AG04449 (cell line): ENCODE measurements around the gene SIRT1.
A peak's percentile ranks its signal among the peaks of the same experiment; 100 is the strongest.
"Not testable (repeated sequence)": the region's sequence is repeated elsewhere in the genome, so short reads cannot be mapped to it uniquely, and the experiment has no call there.

ENCODE experiments used
- CTCF ChIA-PET: fragments of 350-600 bp; formaldehyde crosslinking; extraction: SDS; loops from one replicate; lab custom pipeline; 2021; ENCODE audit warnings: antibody characterized with exemption; lab: Yijun Ruan, JAX
- POLR2A ChIA-PET: fragments of 400-600, 350-600 bp; formaldehyde crosslinking; extraction: SDS; loops from one replicate; lab custom pipeline; 2020; ENCODE audit warnings: antibody characterized with exemption, inconsistent platforms; lab: Yijun Ruan, JAX
- DNase-seq: peaks from one replicate; pipeline ENCODE4 v3.0.0-alpha.2; 2010; ENCODE audit warnings: low read depth, low spot score
- H3K4me3 ChIP-seq: 2 replicates; pipeline ENCODE4 v1.5.1; 2011; ENCODE audit warnings: low read depth, mild to moderate bottlenecking, control low read depth, low read length
- TF ChIP-seq, protein P1 (sequence below): IDR thresholded peaks from one replicate; pipeline ENCODE4 v1.5.1; 2011; ENCODE audit warnings: mild to moderate bottlenecking, moderate library complexity, low read length, control low read depth, inconsistent platforms; ENCODE audit not compliant: insufficient read depth; ENCODE audit errors: missing control alignments

Gene SIRT1

DNA sequence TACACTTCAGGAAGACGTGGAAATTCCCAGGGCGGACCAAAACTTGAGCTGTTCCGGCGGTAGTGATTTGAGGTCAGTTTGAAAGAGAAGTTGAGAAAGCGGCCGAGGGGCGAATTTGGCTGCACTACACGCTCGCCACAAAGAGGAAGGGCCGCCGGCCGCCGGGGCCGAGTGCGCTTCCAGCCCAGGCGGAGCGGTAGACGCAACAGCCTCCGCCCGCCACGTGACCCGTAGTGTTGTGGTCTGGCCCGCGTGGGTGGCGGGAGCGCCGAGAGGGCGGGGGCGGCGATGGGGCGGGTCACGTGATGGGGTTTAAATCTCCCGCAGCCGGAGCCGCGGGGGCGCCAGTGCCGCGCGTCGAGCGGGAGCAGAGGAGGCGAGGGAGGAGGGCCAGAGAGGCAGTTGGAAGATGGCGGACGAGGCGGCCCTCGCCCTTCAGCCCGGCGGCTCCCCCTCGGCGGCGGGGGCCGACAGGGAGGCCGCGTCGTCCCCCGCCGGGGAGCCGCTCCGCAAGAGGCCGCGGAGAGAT is at the start of gene SIRT1:
Gene SIRT1, plus strand, starts transcription at position 344 of the 529 bp plus-strand sequence. Its CDS starts 66 bp downstream, at position 410.
- peak; percentile 37 for DNase-seq
- ChIA-PET CTCF (interaction anchor here (0.8 to 2.3 kb wide), 5 partner anchors 10 to 418 kb away, joined by 4 to 16 read pairs (median 4); no protein-coding TSS in a partner anchor), POLR2A (interaction anchor here (1.0 kb wide), 1 partner anchor 11 kb away, joined by 4 read pairs; no protein-coding TSS in a partner anchor)
- peak within 1 kb of the TSS; percentile 76 for H3K4me3 ChIP-seq
- TF ChIP-seq, protein P1, sequence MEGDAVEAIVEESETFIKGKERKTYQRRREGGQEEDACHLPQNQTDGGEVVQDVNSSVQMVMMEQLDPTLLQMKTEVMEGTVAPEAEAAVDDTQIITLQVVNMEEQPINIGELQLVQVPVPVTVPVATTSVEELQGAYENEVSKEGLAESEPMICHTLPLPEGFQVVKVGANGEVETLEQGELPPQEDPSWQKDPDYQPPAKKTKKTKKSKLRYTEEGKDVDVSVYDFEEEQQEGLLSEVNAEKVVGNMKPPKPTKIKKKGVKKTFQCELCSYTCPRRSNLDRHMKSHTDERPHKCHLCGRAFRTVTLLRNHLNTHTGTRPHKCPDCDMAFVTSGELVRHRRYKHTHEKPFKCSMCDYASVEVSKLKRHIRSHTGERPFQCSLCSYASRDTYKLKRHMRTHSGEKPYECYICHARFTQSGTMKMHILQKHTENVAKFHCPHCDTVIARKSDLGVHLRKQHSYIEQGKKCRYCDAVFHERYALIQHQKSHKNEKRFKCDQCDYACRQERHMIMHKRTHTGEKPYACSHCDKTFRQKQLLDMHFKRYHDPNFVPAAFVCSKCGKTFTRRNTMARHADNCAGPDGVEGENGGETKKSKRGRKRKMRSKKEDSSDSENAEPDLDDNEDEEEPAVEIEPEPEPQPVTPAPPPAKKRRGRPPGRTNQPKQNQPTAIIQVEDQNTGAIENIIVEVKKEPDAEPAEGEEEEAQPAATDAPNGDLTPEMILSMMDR: peak; percentile 7

DNA sequence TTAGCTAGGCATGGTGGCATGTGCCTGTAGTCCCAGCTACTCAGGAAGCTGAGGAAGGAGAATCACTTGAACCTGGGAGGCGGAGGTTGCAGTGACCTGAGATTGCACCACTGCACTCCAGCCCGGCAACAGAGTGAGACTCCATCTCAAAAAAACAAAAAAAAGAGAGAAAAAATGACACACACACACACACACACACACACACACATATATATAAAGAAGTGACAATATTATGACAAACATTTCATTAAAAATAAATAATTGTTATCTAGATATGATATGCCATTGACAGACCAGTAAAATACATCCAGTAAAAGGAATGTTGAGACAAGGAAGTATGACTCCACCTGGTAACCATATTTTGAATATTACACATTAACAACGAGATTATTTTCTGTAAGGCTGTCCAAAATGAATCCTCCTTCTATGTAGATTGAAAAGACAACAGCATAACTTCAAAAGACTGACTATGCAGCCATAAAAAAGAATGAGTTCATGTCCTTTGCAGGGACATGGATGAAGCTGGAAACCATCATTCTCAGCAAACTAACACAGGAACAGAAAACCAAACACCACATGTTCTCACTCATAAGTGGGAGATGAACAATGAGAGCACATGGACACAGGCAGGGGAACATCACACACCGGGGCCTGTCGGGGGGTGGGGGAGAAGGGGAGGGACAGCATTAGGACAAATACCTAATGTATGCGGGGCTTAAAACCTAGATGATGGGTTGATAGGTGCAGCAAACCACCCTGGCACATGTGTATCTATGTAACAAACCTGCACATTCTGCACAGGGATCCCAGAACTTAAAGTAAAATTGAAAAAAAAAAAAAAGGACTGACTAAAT is 48.7 kb upstream of the SIRT1 start:
- ChIA-PET POLR2A (interaction anchor here (0.6 kb wide), 1 partner anchor 50 kb away, joined by 3 read pairs; no protein-coding TSS in a partner anchor), CTCF (interaction anchor here (1.2 kb wide), 1 partner anchor 22 kb away, joined by 3 read pairs; no protein-coding TSS in a partner anchor)
- DNase-seq, H3K4me3 ChIP-seq: not testable (repeated sequence)

DNA sequence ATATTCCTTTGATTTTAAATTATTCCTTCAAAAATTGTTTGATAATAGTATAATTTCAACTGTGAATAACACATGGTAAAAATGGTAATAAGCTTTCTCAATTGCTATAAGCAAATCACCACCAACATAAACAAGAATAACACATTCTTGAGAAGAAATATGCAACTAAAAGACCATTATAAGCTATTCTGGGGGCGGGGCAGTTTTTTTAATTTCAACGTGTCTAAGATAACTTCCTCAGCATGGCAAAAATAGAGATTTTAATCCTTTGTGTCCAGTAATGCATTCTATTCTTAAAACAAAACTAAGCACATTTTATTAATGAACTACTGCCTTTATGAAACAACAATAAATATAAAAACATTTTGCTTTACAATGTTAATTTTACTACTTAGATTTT is 48.0 kb upstream of the SIRT1 start:
- no peak for DNase-seq
- no peak overlapping the region for H3K4me3 ChIP-seq
- ChIA-PET CTCF (no interaction called here), POLR2A (interaction anchor here (0.6 kb wide), 1 partner anchor 49 kb away, joined by 3 read pairs; no protein-coding TSS in a partner anchor)
- TF ChIP-seq, protein P1: no peak

DNA sequence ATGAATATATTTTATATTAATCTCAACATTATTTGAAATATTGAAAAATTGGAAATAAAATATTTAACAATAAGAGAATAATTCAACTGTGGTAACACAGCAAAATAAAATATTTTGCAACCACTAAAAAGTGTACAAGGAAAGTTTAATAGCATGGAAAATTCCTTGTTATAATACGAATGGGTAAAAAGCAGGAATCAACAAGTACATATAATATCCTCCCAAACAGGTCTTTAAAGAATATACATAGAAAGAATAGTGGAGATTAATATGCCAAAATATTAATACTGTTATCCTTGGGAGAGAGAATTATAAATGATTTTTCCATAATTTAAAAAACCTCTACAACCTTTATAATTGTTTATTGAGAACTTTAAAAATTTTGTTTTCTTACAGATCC is 47.5 kb upstream of the SIRT1 start:
- CTCF ChIA-PET: no interaction called here
- H3K4me3 ChIP-seq: no peak overlapping the region
- TF ChIP-seq, protein P1: no peak
- POLR2A ChIA-PET: no interaction called here
- no peak for DNase-seq

DNA sequence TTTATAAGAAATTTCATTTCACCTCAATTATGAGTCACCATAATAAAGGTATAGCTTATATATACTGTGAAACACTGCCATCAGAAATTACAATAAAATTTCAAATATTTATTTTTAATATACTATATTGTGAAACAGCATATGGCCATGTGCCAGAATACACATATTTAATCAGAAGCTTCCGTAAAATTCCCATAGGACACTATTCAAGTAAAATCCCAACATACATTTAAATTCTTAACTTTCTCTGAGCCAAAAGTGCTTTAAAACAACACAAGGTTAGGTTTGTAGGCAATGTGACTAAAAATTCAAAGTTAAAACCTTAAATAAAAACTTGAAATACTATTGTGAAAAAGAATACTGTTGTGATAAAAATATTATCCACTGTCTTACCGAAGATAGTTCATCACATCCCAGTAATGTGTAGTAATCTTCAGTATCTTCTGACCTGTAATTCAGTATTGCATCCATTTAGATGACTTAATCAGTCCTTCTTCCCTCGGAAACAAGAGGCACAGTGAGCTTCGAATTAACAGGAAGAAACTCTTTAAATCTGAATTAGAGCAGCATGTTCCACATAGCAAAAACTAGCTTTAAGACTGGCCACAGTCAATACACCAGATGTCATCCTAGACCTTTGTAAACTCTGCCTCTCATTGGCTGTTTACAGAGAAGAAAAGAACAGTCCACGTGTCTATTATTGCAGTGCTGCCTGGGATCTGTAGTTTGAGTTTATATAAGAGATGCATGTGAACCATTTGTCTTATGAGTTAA is 46.7 kb upstream of the SIRT1 start, which contains the start of gene DNAJC12:
Gene DNAJC12, minus strand, starts transcription at position 648 of the 774 bp plus-strand sequence. Its CDS starts 177 bp downstream, at position 471.
- TF ChIP-seq, protein P1: no peak
- ChIA-PET CTCF (interaction anchor here (0.9 to 1.2 kb wide), 2 partner anchors 56 to 58 kb away, joined by 3 read pairs; no protein-coding TSS in a partner anchor), POLR2A (interaction anchor here (0.7 kb wide), 2 partner anchors 12 to 14 kb away, joined by 3 read pairs; no protein-coding TSS in a partner anchor)
- peak within 1 kb of the TSS; percentile 4; the same call in 1 of the 2 replicates for H3K4me3 ChIP-seq
- no peak for DNase-seq

DNA sequence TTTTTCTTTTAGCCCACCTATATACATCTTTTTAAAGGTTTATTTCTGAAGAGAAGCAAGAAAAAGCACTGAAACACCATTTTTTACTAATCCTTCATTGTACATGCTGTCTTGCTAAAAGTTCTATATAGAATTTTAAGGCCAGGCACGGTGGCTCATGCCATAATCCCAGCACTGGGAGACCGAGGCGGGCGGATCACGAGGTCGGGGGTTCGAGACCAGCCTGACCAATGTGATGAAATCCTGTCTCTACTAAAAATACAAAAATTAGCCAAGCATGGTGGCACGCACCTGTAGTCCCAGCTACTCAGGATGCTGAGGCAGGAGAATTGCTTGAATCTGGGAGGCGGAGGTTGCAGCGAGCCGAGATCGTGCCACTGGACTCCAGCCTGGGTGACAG is 44.9 kb upstream of the SIRT1 start:
- CTCF ChIA-PET, POLR2A ChIA-PET, DNase-seq, H3K4me3 ChIP-seq: not testable (repeated sequence)
